ENCODE measurements around the gene PIK3C2G.

DNA sequence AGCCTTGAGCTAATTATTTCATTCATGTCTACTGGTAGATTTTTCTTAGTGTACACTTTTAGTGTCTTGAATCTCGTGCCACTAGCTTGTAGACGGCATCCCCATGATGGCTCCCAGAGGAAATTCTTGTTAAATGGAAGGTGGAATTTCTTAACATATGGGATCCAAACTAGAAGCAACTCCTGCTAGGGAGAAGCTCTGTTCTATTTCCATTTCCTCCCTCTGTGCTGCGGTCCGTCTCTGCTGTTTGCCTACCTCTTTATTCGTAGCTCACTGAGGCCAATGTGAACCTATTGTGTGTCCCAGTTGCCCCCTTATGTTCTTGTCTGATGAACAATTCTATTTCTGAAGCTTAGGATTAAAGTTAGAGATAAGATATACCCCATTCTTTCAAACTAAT lies 588 bp downstream of the PIK3C2G start:
- TF ChIP-seq CTCF (IDR thresholded peaks at IDR 0.05) (no peak), POLR2A (IDR thresholded peaks at IDR 0.05) (no peak)

Data from lower leg skin (tissue), 3 donors.